Regular cardiac myocyte (primary cell): ENCODE measurements around the gene RPN1. TPM values are rescaled to one million over a fixed set of nuclear protein-coding genes. Genes with fewer than 3 reads are reported as not detected.

Source experiments
- total RNA-seq: library from RNA; depleted of rRNA; stranded (reverse); fragments of >200 nt; gene quantifications from 2 replicates; pipeline ENCODE4 v1.2.3, GENCODE V29; 2014

Gene RPN1
- 585 and 588 TPM in 2 replicates for total RNA-seq

DNA sequence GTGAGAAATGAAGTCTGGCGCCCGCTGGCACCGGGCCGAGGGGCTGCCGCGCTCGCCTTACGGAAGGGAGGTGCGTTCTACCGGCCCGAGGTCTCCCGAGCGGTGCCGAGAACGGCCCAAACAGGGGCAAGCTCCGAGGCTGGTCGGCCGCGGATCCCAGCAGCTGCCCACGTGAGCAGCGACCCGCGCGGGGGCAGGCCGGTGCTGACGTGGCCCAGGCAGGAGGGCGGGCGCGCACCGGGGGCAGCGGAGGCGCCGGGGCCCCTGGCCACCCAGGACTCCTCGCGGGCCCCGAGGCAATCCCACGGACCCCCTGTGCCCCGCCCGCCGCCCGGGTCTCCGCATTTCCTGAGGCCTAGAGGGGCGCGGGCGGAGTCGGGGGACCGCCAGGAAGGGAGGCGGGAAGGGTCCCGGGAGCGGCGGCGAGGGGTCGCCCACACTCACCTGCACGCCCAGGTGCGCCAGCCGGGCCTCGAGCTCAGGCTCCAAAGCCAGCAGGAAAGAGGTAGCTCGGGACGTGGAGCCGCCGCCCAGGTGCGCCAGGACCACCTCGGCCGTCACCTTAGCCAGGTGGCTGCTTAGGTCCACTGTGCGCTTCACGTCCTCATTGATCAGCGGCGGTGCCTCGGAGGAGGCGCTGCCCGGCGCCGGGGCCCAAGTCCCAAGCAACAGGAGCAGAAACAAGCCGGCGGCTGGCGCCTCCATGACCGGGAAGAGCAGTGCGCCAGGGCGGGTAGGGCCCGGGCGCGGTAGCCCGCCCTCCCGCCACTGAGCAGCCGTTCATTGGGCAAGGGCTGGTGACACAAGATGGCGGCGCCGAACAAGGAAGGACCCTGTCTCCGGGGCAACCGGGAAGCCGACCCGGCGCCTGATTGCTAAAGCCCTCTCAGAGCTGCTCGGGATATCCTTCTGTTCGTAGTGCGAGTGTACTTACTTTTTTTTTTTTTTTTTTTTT lies at the start of gene RPN1:
TSS of gene RPN1 (minus strand) at position 723 of the 955 bp plus-strand sequence. CDS start at position 705, 18 bp downstream.

Other genes starting within 250 kb of the RPN1 start
- gene DNAJB8, start 183.9 kb downstream of the RPN1 start, total RNA-seq = not detected in 2 replicates
- 0.85 and 3.6 TPM in 2 replicates for gene GATA2, start 157.6 kb downstream of the RPN1 start, total RNA-seq
- gene RAB7A, start 75.4 kb upstream of the RPN1 start, total RNA-seq = 43.7 and 46.2 TPM in 2 replicates
- 31.9 and 45.2 TPM in 2 replicates for gene ACAD9, start 228.8 kb upstream of the RPN1 start, total RNA-seq